Left forelimb (tissue), 1 donor: ENCODE measurements around the gene ZNF638.

Source experiments
- DNase-seq: peaks from one replicate; pipeline ENCODE4 v3.0.0-alpha.2; 2018; ENCODE audit warnings: low spot score

Gene ZNF638

GRCh38 chr2:71472019-71472418 is 140.4 kb downstream of the ZNF638 start:
- no peak for DNase-seq

- DNase-seq: peak; percentile 23
Measured at GRCh38 chr2:71473346-71474031, 141.9 kb downstream of the ZNF638 start.

DNA sequence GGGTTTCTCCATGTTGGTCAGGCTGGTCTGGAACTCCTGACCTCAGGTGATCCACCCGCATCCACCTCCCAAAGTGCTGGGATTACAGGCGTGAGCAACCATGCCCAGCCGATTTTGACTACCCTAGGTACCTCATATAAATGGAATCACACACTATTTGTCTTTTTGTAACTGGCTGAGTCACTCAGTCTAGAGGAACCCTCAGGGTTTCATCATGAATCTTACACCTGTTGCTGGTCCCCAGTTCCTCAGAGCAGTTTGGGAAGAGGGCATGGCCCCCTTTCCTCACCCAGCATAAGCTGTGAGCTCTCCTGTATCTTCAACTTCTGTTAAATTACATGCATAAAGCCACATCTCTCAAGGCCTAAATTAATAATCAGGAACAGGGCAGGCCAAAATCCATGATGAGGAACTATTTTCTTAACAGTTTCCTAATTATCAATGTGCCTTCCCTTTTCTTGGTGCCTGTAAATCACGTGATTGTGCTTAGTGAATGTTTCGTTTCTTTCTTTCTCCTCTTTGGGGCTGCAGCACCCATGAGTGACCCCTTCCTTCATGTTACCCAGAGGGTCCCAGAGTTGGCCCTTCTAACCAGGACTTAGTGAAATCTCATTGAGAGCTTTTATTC is 142.6 kb downstream of the ZNF638 start:
- DNase-seq: peak; percentile 36

DNA sequence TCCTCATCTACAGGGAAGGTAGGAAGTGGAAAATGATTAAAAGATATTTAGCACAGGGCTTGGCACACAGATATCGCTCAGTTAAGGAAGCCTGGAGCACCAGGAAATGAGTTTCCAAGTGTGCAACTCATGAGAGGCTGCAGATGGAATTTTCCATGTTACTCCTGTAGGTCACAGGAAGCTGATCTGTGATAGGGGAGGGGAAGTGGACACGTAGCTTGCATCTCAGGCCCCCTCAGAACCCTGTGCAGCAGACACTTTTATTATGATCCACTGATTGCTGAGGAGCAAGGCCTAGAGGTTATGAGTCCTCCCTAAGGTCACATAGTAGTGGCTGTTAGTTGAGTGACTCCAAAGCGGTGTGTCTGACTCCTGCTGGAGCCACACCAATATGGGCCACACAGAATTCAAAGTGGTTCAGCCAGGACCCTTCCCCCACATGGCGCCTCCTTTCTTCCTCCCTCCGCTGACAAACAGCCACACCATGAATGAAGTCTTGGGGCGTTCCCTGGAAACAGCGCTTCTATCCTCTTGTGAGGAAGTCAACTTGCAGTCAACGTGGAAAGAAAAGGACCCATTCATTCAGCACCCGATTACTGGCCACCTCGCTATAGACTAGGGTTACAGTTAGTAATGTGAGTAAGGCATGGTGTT is 143.3 kb downstream of the ZNF638 start:
- peak; percentile 25 for DNase-seq

- DNase-seq: no peak
Measured at GRCh38 chr2:71476495-71476894, 144.9 kb downstream of the ZNF638 start.

DNA sequence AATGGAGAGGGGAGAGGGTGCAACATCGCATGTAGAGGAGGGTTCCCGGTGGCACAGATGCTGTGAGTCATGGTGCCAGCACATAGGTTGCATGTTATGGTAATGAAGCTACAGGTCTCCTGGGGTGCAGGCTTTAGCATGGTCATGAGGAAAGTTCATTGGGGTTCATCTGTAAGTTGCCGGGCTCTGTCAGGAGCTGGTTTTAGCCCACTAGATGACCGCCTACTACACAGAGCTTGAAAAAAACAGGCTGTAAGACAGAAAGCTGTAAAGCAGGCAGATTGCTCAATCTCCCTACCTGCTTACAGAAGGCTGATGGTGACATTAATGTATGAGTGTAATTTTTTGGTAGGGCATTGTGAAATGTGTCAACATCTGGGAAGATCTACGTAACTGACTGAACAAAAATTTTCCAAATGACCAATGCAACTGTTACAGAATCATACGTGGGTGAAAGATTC is 145.7 kb downstream of the ZNF638 start:
- DNase-seq: peak; percentile 18

- no peak for DNase-seq
Measured at GRCh38 chr2:71478806-71479205, 147.2 kb downstream of the ZNF638 start.

GRCh38 chr2:71479261-71479660 is 147.7 kb downstream of the ZNF638 start:
- no peak for DNase-seq

- DNase-seq: no peak
Measured at GRCh38 chr2:71481111-71481510, 149.5 kb downstream of the ZNF638 start.

GRCh38 chr2:71482055-71482454 is 150.5 kb downstream of the ZNF638 start:
- no peak for DNase-seq

DNA sequence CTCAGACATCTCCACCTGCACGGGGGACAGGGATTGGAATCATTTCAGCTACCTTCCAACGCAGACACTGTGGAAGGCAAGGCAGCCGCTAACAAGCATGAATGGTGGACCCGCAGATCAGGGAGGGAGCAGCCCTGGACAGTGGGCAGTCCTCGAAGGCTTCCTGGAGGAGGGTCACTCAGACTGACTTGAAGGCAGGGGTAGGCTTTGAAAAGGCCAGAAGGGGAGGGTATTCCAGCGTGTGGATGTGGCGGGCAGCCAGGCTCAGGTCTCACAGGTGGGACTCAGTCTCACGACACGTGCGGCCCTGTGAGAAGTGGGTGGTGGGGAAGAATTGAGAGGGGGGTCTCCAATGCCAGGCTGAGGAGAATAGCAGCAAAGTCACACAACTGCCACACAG is 151.7 kb downstream of the ZNF638 start:
- DNase-seq: no peak

DNA sequence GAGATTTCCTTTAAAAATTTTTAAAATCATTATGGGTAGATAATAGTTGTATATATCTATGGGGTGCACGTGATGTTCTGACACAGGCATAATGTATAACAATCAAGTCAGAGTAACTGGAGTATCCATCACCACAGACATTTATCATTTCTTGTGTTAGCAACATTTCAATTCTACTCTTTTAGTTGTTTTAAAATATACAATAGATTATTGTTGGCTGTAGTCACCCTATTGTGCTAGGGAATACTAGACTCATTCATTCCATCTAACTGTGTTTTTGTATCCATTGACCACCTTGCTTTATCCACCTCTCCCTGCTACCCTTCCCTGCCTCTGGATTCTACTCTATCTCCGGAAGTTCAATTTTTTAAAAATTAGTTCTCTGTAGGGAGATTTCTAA is 152.8 kb downstream of the ZNF638 start:
- no peak for DNase-seq
